ENCODE measurements around the gene ZEB1. TPM values are rescaled to one million over a fixed set of nuclear protein-coding genes. Genes with fewer than 3 reads are reported as not detected.

ZEB1 gene
- total and polyA plus RNA-seq, 2 of the 8 experiments (the other 6 are each of a cell fraction or from before 2014, with no cell fraction given), result 0.08 to 0.15 TPM

GRCh38 chr10:31507427-31507826, 188.4 kb downstream of the ZEB1 start (continued):
- TF ChIP-seq CHD7 (IDR thresholded peaks at IDR 0.05; ENCODE audit: insufficient replicate concordance, low read length), result no peak
- TF ChIP-seq CBX8 (IDR thresholded peaks at IDR 0.05; ENCODE audit: borderline replicate concordance, low read depth, low read length), result no peak
- TF ChIP-seq SIRT6 (IDR thresholded peaks at IDR 0.05; ENCODE audit: low read length), result no peak
- TF ChIP-seq POLR2AphosphoS5 (IDR thresholded peaks at IDR 0.05; ENCODE audit: low read depth, low read length), result no peak
- no peak for TF ChIP-seq CBX5 (IDR thresholded peaks at IDR 0.05; ENCODE audit: low read depth, low read length)
- TF ChIP-seq KDM1A (IDR thresholded peaks at IDR 0.05; ENCODE audit: borderline replicate concordance, low read length), result no peak
- no peak for TF ChIP-seq HDAC2 (IDR thresholded peaks at IDR 0.05; ENCODE audit: borderline replicate concordance in 1 of 2, low read depth in 2 of 2, low read length in 2 of 2)
- TF ChIP-seq TEAD4 (IDR thresholded peaks at IDR 0.05; ENCODE audit: low read depth, low read length), result no peak
- TF ChIP-seq PHF8 (conservative IDR thresholded peaks at IDR 0.05; ENCODE audit: low read depth, low read length), result no peak
- TF ChIP-seq POLR2A (IDR thresholded peaks at IDR 0.05; ENCODE audit: control extremely low read depth in 1 of 2, low read depth in 2 of 2, low read length in 2 of 2), result no peak
